B cell (primary cell): Measurements from ENCODE around the gene ZNF580. TPM values are rescaled to one million over a fixed set of nuclear protein-coding genes. Genes with fewer than 3 reads are reported as not detected.

Source experiments
- ATAC-seq: fragments of 200-7000 bp; cut with Tn5 transposase; one replicate; pipeline ENCODE4 v1.10.0; 2021; ENCODE audit warnings: low read depth, mild to moderate bottlenecking, moderate number of reproducible peaks, moderate library complexity
- CTCF ChIA-PET: fragments of 350-600 bp; sonication (Branson Sonifier 250); formaldehyde crosslinking; loops from one replicate; lab custom pipeline; 2021; ENCODE audit warnings: antibody characterized with exemption, inconsistent platforms; lab: Charles Lee
- POLR2A ChIA-PET: fragments of 350-600 bp; sonication (Branson Sonifier 250); formaldehyde crosslinking; loops from one replicate; lab custom pipeline; 2021; ENCODE audit warnings: antibody characterized with exemption; lab: Charles Lee
- DNase-seq: peaks from one replicate; pipeline ENCODE4 v3.0.0; 2013
- H2AFZ ChIP-seq: 2 replicates; pipeline ENCODE4 v1.6.1; 2012; ENCODE audit warnings: mild to moderate bottlenecking, low read depth, low read length; ENCODE audit not compliant: insufficient read depth, poor library complexity, severe bottlenecking
- H3K27ac ChIP-seq, 2 donors: 1 replicate in 1 of 2; 2 replicates in 1 of 2; pipeline ENCODE4 v1.5.1; 2012 to 2013; ENCODE audit warnings: low read length in 2 of 2, mild to moderate bottlenecking in 2 of 2, moderate library complexity in 1 of 2
- H3K27me3 ChIP-seq, 4 experiments: fragments of 200-600 bp in 1 of 4; sonication (generic) in 1 of 4; replicated peaks in 1 of 4; 1 replicate in 2 of 4; 2 replicates in 2 of 4; pipeline versions ENCODE4 v1.6.1 to v1.7.0; 2013 to 2016; ENCODE audit warnings: low read length in 3 of 4, mild to moderate bottlenecking in 2 of 4, mixed read lengths in 1 of 4, moderate library complexity in 1 of 4; ENCODE audit not compliant: insufficient read depth in 4 of 4, control insufficient read depth in 3 of 4; ENCODE audit errors: control extremely low read depth in 1 of 4
- H3K36me3 ChIP-seq, 2 experiments: replicated peaks in 1 of 2; 1 replicate in 1 of 2; 2 replicates in 1 of 2; pipeline versions ENCODE4 v1.6.1 to v1.7.1; 2013; ENCODE audit warnings: low read length in 1 of 2; ENCODE audit not compliant: insufficient read depth in 2 of 2, control insufficient read depth in 1 of 2; ENCODE audit errors: control extremely low read depth in 1 of 2, extremely low read depth in 1 of 2
- H3K4me1 ChIP-seq, 2 donors: fragments of 200-600 bp in 1 of 2; sonication (generic) in 1 of 2; 1 replicate in 1 of 2; 2 replicates in 1 of 2; pipeline versions ENCODE4 v1.5.1 to v1.6.1; 2013 to 2017; ENCODE audit warnings: low read length in 2 of 2; ENCODE audit not compliant: control insufficient read depth in 2 of 2, insufficient read depth in 2 of 2
- H3K4me2 ChIP-seq: replicated peaks from 2 replicates; pipeline ENCODE3; 2012; ENCODE audit warnings: mild to moderate bottlenecking, low read depth, low read length; ENCODE audit not compliant: poor library complexity, severe bottlenecking
- H3K4me3 ChIP-seq, 5 experiments: fragments of 200-600 bp in 1 of 5; sonication (generic) in 1 of 5; 1 replicate in 3 of 5; 2 replicates in 2 of 5; pipeline versions ENCODE4 v1.5.1 to v1.7.0; 2011 to 2016; ENCODE audit warnings: low read length in 4 of 5, mild to moderate bottlenecking in 4 of 5, low read depth in 2 of 5, control low read depth in 1 of 5, moderate library complexity in 1 of 5; ENCODE audit not compliant: insufficient read depth in 1 of 5; ENCODE audit errors: control extremely low read depth in 1 of 5, extremely low read depth in 1 of 5
- H3K79me2 ChIP-seq: fragments of 200-600 bp; sonication (generic); one replicate; pipeline ENCODE4 v1.6.0; 2016; ENCODE audit warnings: low read length; ENCODE audit not compliant: control insufficient read depth, insufficient read depth
- H3K9ac ChIP-seq: fragments of 200-600 bp; sonication (generic); 2 replicates; pipeline ENCODE4 v1.6.1; 2017; ENCODE audit warnings: mild to moderate bottlenecking, low read length, moderate library complexity
- H3K9me3 ChIP-seq, 3 donors: one replicate each; pipeline versions ENCODE4 v1.6.1 to v1.7.1; 2013; ENCODE audit warnings: low read length in 2 of 3; ENCODE audit not compliant: control insufficient read depth in 2 of 3, insufficient read depth in 1 of 3; ENCODE audit errors: control extremely low read depth in 1 of 3
- H4K20me1 ChIP-seq: 2 replicates; pipeline ENCODE4 v1.6.0; 2012; ENCODE audit warnings: mild to moderate bottlenecking, low read length; ENCODE audit not compliant: insufficient read depth, control insufficient read depth, poor library complexity, severe bottlenecking
- H3K27ac Mint-ChIP-seq: one replicate; pipeline ENCODE4 v1.8.0; 2021; ENCODE audit warnings: mixed read lengths
- H3K27me3 Mint-ChIP-seq: one replicate; pipeline ENCODE4 v1.8.0; 2021; ENCODE audit warnings: mixed read lengths
- H3K4me1 Mint-ChIP-seq: one replicate; pipeline ENCODE4 v1.8.0; 2021; ENCODE audit warnings: mixed read lengths
- H3K4me3 Mint-ChIP-seq: one replicate; pipeline ENCODE4 v1.8.0; 2021; ENCODE audit warnings: mixed read lengths
- H3K9me3 Mint-ChIP-seq: one replicate; pipeline ENCODE4 v1.8.0; 2022; ENCODE audit warnings: mixed read lengths; ENCODE audit not compliant: insufficient read depth
- EZH2 ChIP-seq: IDR thresholded peaks from 2 replicates; pipeline ENCODE4 v1.6.1; 2012; ENCODE audit warnings: borderline replicate concordance, low read depth, mild to moderate bottlenecking, moderate library complexity, low read length; ENCODE audit not compliant: insufficient read depth, poor library complexity, severe bottlenecking
- WGBS: methylation state at CpG from one replicate; pipeline ENCODE4 v1.1.5; 2013; ENCODE audit warnings: missing lambda C conversion rate; ENCODE audit not compliant: insufficient coverage; 5-methylcytosine and 5-hydroxymethylcytosine counted together
- intact Hi-C: fragments of 100-400 bp; cut with micrococcal nuclease; formaldehyde crosslinking; loops from one replicate; pipeline ENCODE4 v1.10.0; 2022
- polyA plus RNA-seq: library from polyadenylated mRNA; depleted of rRNA; stranded (reverse); fragments of >200 nt; gene quantifications from 2 replicates; pipeline ENCODE4 v1.2.3, GENCODE V29; 2012
- total RNA-seq, 2 donors: library from RNA; stranded (reverse); fragments of 120-200 nt in 1 of 2; gene quantifications; 1 replicate in 1 of 2; 2 replicates in 1 of 2; pipeline versions ENCODE4 v1.2.3 to v1.2.4, GENCODE V29; 2013 to 2022
- TF ChIP-seq, protein P1 (sequence below): fragments of 200-600 bp; IDR thresholded peaks from one replicate; pipeline ENCODE4 v1.8.0; 2022; ENCODE audit warnings: antibody characterized with exemption, mild to moderate bottlenecking

The ZNF580 gene
- total and polyA plus RNA-seq, 2 donors (not counting 1 experiment from before 2014, with no cell fraction given), result 69.8 to 101 TPM

DNA sequence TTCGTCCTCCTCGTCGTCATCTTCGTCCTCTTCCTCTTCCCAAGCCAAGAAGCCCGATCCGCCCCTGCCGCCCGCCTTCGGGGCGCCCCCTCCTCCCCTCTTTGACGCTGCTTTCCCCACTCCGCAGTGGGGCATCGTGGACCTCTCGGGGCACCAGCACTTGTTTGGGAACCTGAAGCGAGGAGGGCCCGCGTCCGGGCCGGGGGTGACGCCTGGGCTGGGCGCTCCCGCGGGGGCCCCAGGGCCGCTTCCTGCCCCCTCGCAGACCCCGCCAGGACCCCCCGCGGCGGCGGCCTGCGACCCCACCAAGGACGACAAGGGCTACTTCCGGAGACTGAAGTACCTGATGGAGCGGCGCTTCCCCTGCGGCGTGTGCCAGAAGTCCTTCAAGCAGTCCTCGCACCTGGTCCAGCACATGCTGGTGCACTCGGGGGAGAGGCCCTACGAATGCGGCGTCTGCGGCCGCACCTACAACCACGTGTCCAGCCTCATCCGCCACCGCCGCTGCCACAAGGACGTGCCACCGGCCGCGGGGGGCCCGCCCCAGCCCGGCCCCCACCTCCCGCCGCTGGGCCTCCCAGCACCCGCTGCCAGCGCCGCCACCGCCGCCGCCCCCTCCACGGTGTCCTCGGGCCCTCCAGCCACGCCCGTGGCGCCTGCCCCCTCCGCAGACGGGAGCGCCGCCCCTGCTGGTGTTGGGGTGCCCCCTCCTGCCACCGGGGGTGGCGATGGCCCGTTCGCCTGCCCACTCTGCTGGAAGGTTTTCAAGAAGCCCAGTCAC is 26.7 kb upstream of the ZNF580 start:
- peaks cover 52% of the 10 kb centered on the region for H3K79me2 ChIP-seq
- no peak overlapping the region for H3K4me3 ChIP-seq
- Mint-ChIP-seq H3K4me1 (peaks cover 34% of the 10 kb centered on the region), H3K27me3 (no peaks in the 10 kb centered on the region), H3K27ac (no peak overlapping the region), H3K4me3 (no peak overlapping the region), H3K9me3 (no peaks in the 10 kb centered on the region)
- no peak overlapping the region for H3K9ac ChIP-seq
- peaks cover 14 to 18% of the 10 kb centered on the region in 2 donors for H3K4me1 ChIP-seq
- ATAC-seq (no peak), DNase-seq (no peak)
- H3K36me3 ChIP-seq, result peaks cover 0 to 24% of the 10 kb centered on the region in 2 experiments
- ChIA-PET POLR2A (no interaction called here), CTCF (no interaction called here)
- H3K27ac ChIP-seq, result no peak overlapping the region
- H3K4me2 ChIP-seq, result no peak overlapping the region
- H3K9me3 ChIP-seq, result no peaks in the 10 kb centered on the region
- WGBS, result 97% methylated on average over 71 of the region's 75 CpGs
- intact Hi-C loops, result no loop called here
- no peak overlapping the region for H2AFZ ChIP-seq
- TF ChIP-seq, protein P1, sequence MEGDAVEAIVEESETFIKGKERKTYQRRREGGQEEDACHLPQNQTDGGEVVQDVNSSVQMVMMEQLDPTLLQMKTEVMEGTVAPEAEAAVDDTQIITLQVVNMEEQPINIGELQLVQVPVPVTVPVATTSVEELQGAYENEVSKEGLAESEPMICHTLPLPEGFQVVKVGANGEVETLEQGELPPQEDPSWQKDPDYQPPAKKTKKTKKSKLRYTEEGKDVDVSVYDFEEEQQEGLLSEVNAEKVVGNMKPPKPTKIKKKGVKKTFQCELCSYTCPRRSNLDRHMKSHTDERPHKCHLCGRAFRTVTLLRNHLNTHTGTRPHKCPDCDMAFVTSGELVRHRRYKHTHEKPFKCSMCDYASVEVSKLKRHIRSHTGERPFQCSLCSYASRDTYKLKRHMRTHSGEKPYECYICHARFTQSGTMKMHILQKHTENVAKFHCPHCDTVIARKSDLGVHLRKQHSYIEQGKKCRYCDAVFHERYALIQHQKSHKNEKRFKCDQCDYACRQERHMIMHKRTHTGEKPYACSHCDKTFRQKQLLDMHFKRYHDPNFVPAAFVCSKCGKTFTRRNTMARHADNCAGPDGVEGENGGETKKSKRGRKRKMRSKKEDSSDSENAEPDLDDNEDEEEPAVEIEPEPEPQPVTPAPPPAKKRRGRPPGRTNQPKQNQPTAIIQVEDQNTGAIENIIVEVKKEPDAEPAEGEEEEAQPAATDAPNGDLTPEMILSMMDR, result no peak
- TF ChIP-seq EZH2, result no peak
- H4K20me1 ChIP-seq, result peaks cover 40% of the 10 kb centered on the region
- no peaks in the 10 kb centered on the region for H3K27me3 ChIP-seq
